ENCODE data around the gene GDPD4. TPM values are rescaled to one million over a fixed set of nuclear protein-coding genes. Genes with fewer than 3 reads are reported as not detected.

The GDPD4 gene
- total RNA-seq, 2 experiments from 2014 or later, result not detected

- Mint-ChIP-seq H3K36me3 (ENCODE audit: low read depth) (no peaks in the 10 kb centered on the region), H3K4me3 (no peak overlapping the region), H3K4me1 (ENCODE audit: low read depth) (no peaks in the 10 kb centered on the region), H3K9me3 (no peaks in the 10 kb centered on the region), H3K27me3 (ENCODE audit: low read depth) (no peaks in the 10 kb centered on the region), H3K27ac (no peak overlapping the region)
- intact Hi-C loops (cut with micrococcal nuclease), result no loop called here
- no peak for DNase-seq
- CTCF ChIA-PET, result interaction anchor here (1.2 kb wide), 1 partner anchor 79 kb away, joined by 3 read pairs; no protein-coding TSS in a partner anchor
Observed at GRCh38 chr11:77206264-77207018, 95.0 kb downstream of the GDPD4 start.

GRCh38 chr11:77205467-77206263 lies 95.8 kb downstream of the GDPD4 start:
- Mint-ChIP-seq H3K27ac (no peak overlapping the region), H3K27me3 (ENCODE audit: low read depth) (no peaks in the 10 kb centered on the region), H3K4me3 (no peak overlapping the region), H3K4me1 (ENCODE audit: low read depth) (no peaks in the 10 kb centered on the region), H3K36me3 (ENCODE audit: low read depth) (no peaks in the 10 kb centered on the region), H3K9me3 (no peaks in the 10 kb centered on the region)
- intact Hi-C loops (cut with micrococcal nuclease), result no loop called here
- CTCF ChIA-PET, result interaction anchor here (0.7 to 1.2 kb wide), 3 partner anchors 9 to 79 kb away, joined by 3 to 5 read pairs (median 4); no protein-coding TSS in a partner anchor
- no peak for DNase-seq

GRCh38 chr11:77204754-77205466 lies 96.6 kb downstream of the GDPD4 start:
- H3K4me1 Mint-ChIP-seq (ENCODE audit: low read depth), result no peaks in the 10 kb centered on the region
- no peaks in the 10 kb centered on the region for H3K9me3 Mint-ChIP-seq
- intact Hi-C loops (cut with micrococcal nuclease), result no loop called here
- H3K4me3 Mint-ChIP-seq, result no peak overlapping the region
- CTCF ChIA-PET, result interaction anchor here (0.7 to 1.8 kb wide), 3 partner anchors 9 to 343 kb away, joined by 4 to 5 read pairs (median 4); no protein-coding TSS in a partner anchor
- no peak overlapping the region for H3K27ac Mint-ChIP-seq
- no peaks in the 10 kb centered on the region for H3K36me3 Mint-ChIP-seq (ENCODE audit: low read depth)
- H3K27me3 Mint-ChIP-seq (ENCODE audit: low read depth), result no peaks in the 10 kb centered on the region
- no peak for DNase-seq

- CTCF ChIA-PET, result interaction anchor here (1.1 to 1.8 kb wide), 2 partner anchors 19 to 344 kb away, joined by 4 to 5 read pairs; no protein-coding TSS in a partner anchor
- Mint-ChIP-seq H3K27ac (no peak overlapping the region), H3K27me3 (ENCODE audit: low read depth) (no peaks in the 10 kb centered on the region), H3K4me1 (ENCODE audit: low read depth) (no peaks in the 10 kb centered on the region), H3K36me3 (ENCODE audit: low read depth) (no peaks in the 10 kb centered on the region), H3K9me3 (no peaks in the 10 kb centered on the region), H3K4me3 (no peak overlapping the region)
- intact Hi-C loops (cut with micrococcal nuclease), result no loop called here
- DNase-seq, result no peak
Observed at GRCh38 chr11:77203901-77204753, 97.4 kb downstream of the GDPD4 start.

- Mint-ChIP-seq H3K27me3 (ENCODE audit: low read depth) (no peaks in the 10 kb centered on the region), H3K36me3 (ENCODE audit: low read depth) (no peaks in the 10 kb centered on the region), H3K4me1 (ENCODE audit: low read depth) (no peaks in the 10 kb centered on the region), H3K9me3 (no peaks in the 10 kb centered on the region), H3K27ac (no peak overlapping the region), H3K4me3 (no peak overlapping the region)
- no peak for DNase-seq
- intact Hi-C loops (cut with micrococcal nuclease), result no loop called here
- CTCF ChIA-PET, result interaction anchor here (1.8 kb wide), 1 partner anchor 345 kb away, joined by 4 read pairs; no protein-coding TSS in a partner anchor
Observed at GRCh38 chr11:77202941-77203900, 98.3 kb downstream of the GDPD4 start.

- DNase-seq, result no peak
- H3K4me3 Mint-ChIP-seq, result no peak overlapping the region
- no peaks in the 10 kb centered on the region for H3K36me3 Mint-ChIP-seq (ENCODE audit: low read depth)
- H3K27me3 Mint-ChIP-seq (ENCODE audit: low read depth), result no peaks in the 10 kb centered on the region
- H3K4me1 Mint-ChIP-seq (ENCODE audit: low read depth), result no peaks in the 10 kb centered on the region
- intact Hi-C loops (cut with micrococcal nuclease), result no loop called here
- no peak overlapping the region for H3K27ac Mint-ChIP-seq
- CTCF ChIA-PET, result interaction anchor here (0.6 kb wide), 1 partner anchor 76 kb away, joined by 3 read pairs; no protein-coding TSS in a partner anchor
- H3K9me3 Mint-ChIP-seq, result no peaks in the 10 kb centered on the region
Observed at GRCh38 chr11:77201991-77202841, 99.3 kb downstream of the GDPD4 start.

GRCh38 chr11:77201370-77201769 lies 100.1 kb downstream of the GDPD4 start:
- Mint-ChIP-seq H3K9me3 (no peaks in the 10 kb centered on the region), H3K4me1 (ENCODE audit: low read depth) (no peaks in the 10 kb centered on the region), H3K36me3 (ENCODE audit: low read depth) (no peaks in the 10 kb centered on the region), H3K4me3 (no peak overlapping the region), H3K27ac (no peak overlapping the region), H3K27me3 (ENCODE audit: low read depth) (no peaks in the 10 kb centered on the region)
- intact Hi-C loops (cut with micrococcal nuclease), result no loop called here
- no peak for DNase-seq
- CTCF ChIA-PET, result no interaction called here

- Mint-ChIP-seq H3K27ac (no peak overlapping the region), H3K4me3 (no peak overlapping the region), H3K27me3 (ENCODE audit: low read depth) (no peaks in the 10 kb centered on the region), H3K9me3 (no peaks in the 10 kb centered on the region), H3K4me1 (ENCODE audit: low read depth) (no peaks in the 10 kb centered on the region), H3K36me3 (ENCODE audit: low read depth) (no peaks in the 10 kb centered on the region)
- intact Hi-C loops (cut with micrococcal nuclease), result no loop called here
- DNase-seq, result no peak
- CTCF ChIA-PET, result interaction anchor here (3.0 kb wide), 1 partner anchor 12 kb away, joined by 11 read pairs; no protein-coding TSS in a partner anchor
Observed at GRCh38 chr11:77200351-77201268, 100.9 kb downstream of the GDPD4 start.

GRCh38 chr11:77199137-77199745 lies 102.2 kb downstream of the GDPD4 start:
- Mint-ChIP-seq H3K4me3 (no peak overlapping the region), H3K4me1 (ENCODE audit: low read depth) (no peaks in the 10 kb centered on the region), H3K36me3 (ENCODE audit: low read depth) (no peaks in the 10 kb centered on the region), H3K9me3 (no peaks in the 10 kb centered on the region), H3K27ac (no peak overlapping the region), H3K27me3 (ENCODE audit: low read depth) (no peaks in the 10 kb centered on the region)
- CTCF ChIA-PET, result interaction anchor here (1.1 to 3.0 kb wide), 3 partner anchors 11 to 349 kb away, joined by 4 to 11 read pairs (median 5); no protein-coding TSS in a partner anchor
- DNase-seq, result no peak
- intact Hi-C loops (cut with micrococcal nuclease), result loop anchor here (10.0 kb wide), 1 partner anchor 176 kb away; no protein-coding TSS in a partner anchor

Data from activated naive CD4-positive, alpha-beta T cell treated with anti-CD3 and anti-CD28 coated beads for 36 hours (primary cell).